Activated effector memory CD4-positive, alpha-beta T cell treated with Interleukin-2 at 50 U/mL for 16 hours (primary cell): Measurements from ENCODE around the gene DUSP5.
A peak's percentile ranks its signal among the peaks of the same experiment; 100 is the strongest.
"Not testable (repeated sequence)": the region's sequence is repeated elsewhere in the genome, so short reads cannot be mapped to it uniquely, and the experiment has no call there.

Experiments used
- DNase-seq: peaks from one replicate; pipeline ENCODE4 v3.0.0-alpha.2; 2020

DUSP5 gene

GRCh38 chr10:110497438-110498086, at the start of gene DUSP5:
Gene DUSP5 (plus strand): TSS chr10:110497907. CDS start chr10:110498122, 215 bp downstream.
- peak; percentile 96 for DNase-seq

- no peak for DNase-seq
Measured at GRCh38 chr10:110448682-110449418, 48.9 kb upstream of the DUSP5 start.

GRCh38 chr10:110455446-110455845, 42.3 kb upstream of the DUSP5 start:
- DNase-seq: no peak

- DNase-seq: no peak
Measured at GRCh38 chr10:110456046-110456445, 41.7 kb upstream of the DUSP5 start.

GRCh38 chr10:110456523-110457091, 41.1 kb upstream of the DUSP5 start:
- no peak for DNase-seq

- DNase-seq: no peak
Measured at GRCh38 chr10:110457851-110458250, 39.9 kb upstream of the DUSP5 start.

- no peak for DNase-seq
Measured at GRCh38 chr10:110458266-110458920, 39.3 kb upstream of the DUSP5 start.

- no peak for DNase-seq
Measured at GRCh38 chr10:110459600-110459999, 38.1 kb upstream of the DUSP5 start.

GRCh38 chr10:110460111-110460809, 37.4 kb upstream of the DUSP5 start:
- DNase-seq: no peak

- no peak for DNase-seq
Measured at GRCh38 chr10:110461088-110461487, 36.6 kb upstream of the DUSP5 start.

GRCh38 chr10:110461530-110461929, 36.2 kb upstream of the DUSP5 start:
- DNase-seq: no peak

GRCh38 chr10:110462166-110463095, 35.3 kb upstream of the DUSP5 start:
- DNase-seq: no peak

- DNase-seq: not testable (repeated sequence)
Measured at GRCh38 chr10:110468258-110468657, 29.4 kb upstream of the DUSP5 start.

GRCh38 chr10:110470541-110470940, 27.2 kb upstream of the DUSP5 start:
- DNase-seq: not testable (repeated sequence)

GRCh38 chr10:110471566-110472139, 26.1 kb upstream of the DUSP5 start:
- no peak for DNase-seq

- DNase-seq: no peak
Measured at GRCh38 chr10:110474017-110474416, 23.7 kb upstream of the DUSP5 start.

- no peak for DNase-seq
Measured at GRCh38 chr10:110474826-110475225, 22.9 kb upstream of the DUSP5 start.

- no peak for DNase-seq
Measured at GRCh38 chr10:110475722-110476515, 21.8 kb upstream of the DUSP5 start.

GRCh38 chr10:110479710-110480109, 18.0 kb upstream of the DUSP5 start:
- no peak for DNase-seq

- DNase-seq: no peak
Measured at GRCh38 chr10:110480387-110480786, 17.3 kb upstream of the DUSP5 start.

- no peak for DNase-seq
Measured at GRCh38 chr10:110481919-110482318, 15.8 kb upstream of the DUSP5 start.
